A549 (cell line): ENCODE data around the gene B3GNT5.

ENCODE experiments used
- CBX2 ChIP-seq: fragments of 200-600 bp; sonication (generic); IDR thresholded peaks from 2 replicates; pipeline ENCODE4 v1.6.1; 2016; ENCODE audit warnings: low read depth, mild to moderate bottlenecking, borderline replicate concordance
- EHMT2 ChIP-seq: fragments of 200-600 bp; sonication (generic); IDR thresholded peaks from 2 replicates; pipeline ENCODE4 v1.6.1; 2016; ENCODE audit warnings: antibody characterized with exemption, low read depth, mild to moderate bottlenecking, moderate library complexity
- EP300 ChIP-seq, 2 experiments: fragments of >200 bp; sonication (Bioruptor Twin); formaldehyde crosslinking; IDR thresholded peaks; 2 replicates in 1 of 2; 3 replicates in 1 of 2; pipeline ENCODE4 v1.6.1; 2016 to 2017
- GATA3 ChIP-seq: IDR thresholded peaks from 2 replicates; pipeline ENCODE4 v1.6.1; 2012; ENCODE audit warnings: borderline replicate concordance
- MAFK ChIP-seq: fragments of 450-650 bp; IDR thresholded peaks from 2 replicates; pipeline ENCODE4 v1.6.1; 2014; ENCODE audit not compliant: partially characterized antibody
- MAX ChIP-seq: IDR thresholded peaks from 2 replicates; pipeline ENCODE4 v1.6.1; 2012
- RAD21 ChIP-seq, 2 experiments: fragments of >200 bp in 1 of 2; sonication (Bioruptor Twin) in 1 of 2; formaldehyde crosslinking in 1 of 2; IDR thresholded peaks in 1 of 2; conservative IDR thresholded peaks in 1 of 2; 2 replicates in 1 of 2; 3 replicates in 1 of 2; pipeline ENCODE4 v1.6.1; 2012 to 2018; ENCODE audit warnings: inconsistent platforms in 1 of 2
- TP53 ChIP-seq: fragments of 250-450 bp; sonication (Bioruptor Pico); IDR thresholded peaks from 2 replicates; pipeline ENCODE4 v1.5.0; 2021; ENCODE audit warnings: mild to moderate bottlenecking, moderate library complexity
- USF2 ChIP-seq: fragments of 450-650 bp; IDR thresholded peaks from 2 replicates; pipeline ENCODE4 v1.6.1; 2014; ENCODE audit warnings: antibody characterized with exemption
- TF ChIP-seq, protein P1 (sequence below): fragments of >200 bp; sonication (Bioruptor Twin); formaldehyde crosslinking; IDR thresholded peaks from 3 replicates; pipeline ENCODE4 v1.5.1; 2016

- TF ChIP-seq CBX2 (no peak), USF2 (no peak), MAFK (no peak), EHMT2 (no peak), MAX (no peak), RAD21 (conservative IDR thresholded peaks at IDR 0.05 in 1 of 2, IDR thresholded peaks at IDR 0.05 in 1 of 2) (no peak), GATA3 (no peak), TP53 (CRISPR knock-in tag) (no peak), EP300 (IDR thresholded peaks at IDR 0.05) (no peak)
- TF ChIP-seq, protein P1, sequence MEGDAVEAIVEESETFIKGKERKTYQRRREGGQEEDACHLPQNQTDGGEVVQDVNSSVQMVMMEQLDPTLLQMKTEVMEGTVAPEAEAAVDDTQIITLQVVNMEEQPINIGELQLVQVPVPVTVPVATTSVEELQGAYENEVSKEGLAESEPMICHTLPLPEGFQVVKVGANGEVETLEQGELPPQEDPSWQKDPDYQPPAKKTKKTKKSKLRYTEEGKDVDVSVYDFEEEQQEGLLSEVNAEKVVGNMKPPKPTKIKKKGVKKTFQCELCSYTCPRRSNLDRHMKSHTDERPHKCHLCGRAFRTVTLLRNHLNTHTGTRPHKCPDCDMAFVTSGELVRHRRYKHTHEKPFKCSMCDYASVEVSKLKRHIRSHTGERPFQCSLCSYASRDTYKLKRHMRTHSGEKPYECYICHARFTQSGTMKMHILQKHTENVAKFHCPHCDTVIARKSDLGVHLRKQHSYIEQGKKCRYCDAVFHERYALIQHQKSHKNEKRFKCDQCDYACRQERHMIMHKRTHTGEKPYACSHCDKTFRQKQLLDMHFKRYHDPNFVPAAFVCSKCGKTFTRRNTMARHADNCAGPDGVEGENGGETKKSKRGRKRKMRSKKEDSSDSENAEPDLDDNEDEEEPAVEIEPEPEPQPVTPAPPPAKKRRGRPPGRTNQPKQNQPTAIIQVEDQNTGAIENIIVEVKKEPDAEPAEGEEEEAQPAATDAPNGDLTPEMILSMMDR = no peak
Observed at GRCh38 chr3:183283886-183284285, 30.8 kb downstream of the B3GNT5 start.
